ENCODE data around the gene UROD.
"Not testable (repeated sequence)": the region's sequence is repeated elsewhere in the genome, so short reads cannot be mapped to it uniquely, and the experiment has no call there.

The UROD gene

DNA sequence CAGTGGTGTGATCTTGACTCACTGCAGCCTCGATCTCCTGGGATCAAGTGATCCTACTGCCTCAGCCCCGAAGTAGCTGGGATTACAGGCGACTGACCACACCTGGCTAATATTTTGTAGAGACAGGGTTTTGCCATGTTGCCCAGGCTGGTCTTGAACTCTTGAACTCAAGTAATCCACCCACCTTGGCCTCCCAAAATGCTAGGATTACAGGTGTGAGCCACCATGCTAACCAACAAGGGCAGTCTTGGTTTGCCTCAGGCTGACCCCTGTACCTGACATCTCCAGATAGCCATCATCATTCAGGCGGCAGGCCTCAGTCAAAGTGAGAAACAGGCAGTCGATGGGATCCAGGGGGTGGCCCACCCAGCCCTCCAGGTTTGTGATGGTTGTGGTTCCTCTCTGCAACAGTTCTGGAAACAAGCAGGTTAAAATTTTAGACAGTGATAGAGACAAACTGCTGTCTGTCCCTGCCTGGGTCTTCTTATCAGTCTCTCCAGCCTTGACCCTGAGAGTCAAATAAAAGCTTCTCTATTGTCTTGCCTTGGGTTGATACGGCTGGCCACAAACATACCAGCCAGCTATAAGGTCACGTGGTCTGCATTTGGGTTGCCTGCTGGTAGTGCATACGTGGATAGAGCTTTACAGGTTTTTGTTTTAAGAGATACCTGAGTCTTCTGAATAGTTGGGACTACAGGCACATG, 26.8 kb downstream of the UROD start:
- no peak for DNase-seq (ENCODE audit: low read depth in 2 of 2)

DNA sequence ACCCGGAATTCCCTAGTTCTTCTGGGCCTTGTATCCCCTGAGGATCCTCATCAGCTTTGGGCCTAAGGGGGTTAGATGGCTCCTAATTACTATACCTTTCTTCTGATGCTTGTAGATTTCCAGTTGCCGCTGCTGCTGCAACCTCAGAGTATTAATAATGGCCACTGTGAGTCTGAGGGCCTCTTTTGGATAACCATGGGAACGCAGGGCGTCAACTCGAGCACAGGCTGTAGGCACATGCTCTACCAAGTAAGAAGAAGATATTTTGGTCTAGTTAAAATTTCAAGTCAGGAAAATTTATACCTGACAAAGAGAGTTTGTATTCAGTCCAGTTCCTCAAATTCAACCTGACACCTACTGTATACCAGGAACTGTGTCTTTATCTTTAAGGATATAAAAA, 28.2 kb downstream of the UROD start:
- no peak for DNase-seq (ENCODE audit: low read depth in 2 of 2)

DNA sequence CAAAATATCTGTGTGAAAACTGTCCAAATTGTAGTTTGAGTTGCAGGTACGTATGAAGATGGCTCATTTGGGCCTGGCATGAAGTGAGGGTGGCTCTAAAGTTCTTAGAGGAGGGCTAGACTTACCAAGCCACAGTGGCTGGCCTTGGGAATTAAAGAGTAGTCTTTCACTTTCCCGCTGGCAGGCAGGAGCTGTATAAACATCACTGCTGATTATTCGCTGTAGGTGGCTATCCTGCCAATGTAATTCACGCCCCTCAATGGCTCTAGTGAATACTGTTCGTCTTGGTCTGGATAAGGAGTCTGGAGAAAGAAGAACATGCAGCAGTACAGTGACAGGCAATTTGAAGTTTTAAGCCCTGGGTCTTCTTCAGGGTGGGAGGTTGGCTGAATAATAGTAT, 31.0 kb downstream of the UROD start:
- DNase-seq (ENCODE audit: low read depth in 2 of 2), result no peak

DNA sequence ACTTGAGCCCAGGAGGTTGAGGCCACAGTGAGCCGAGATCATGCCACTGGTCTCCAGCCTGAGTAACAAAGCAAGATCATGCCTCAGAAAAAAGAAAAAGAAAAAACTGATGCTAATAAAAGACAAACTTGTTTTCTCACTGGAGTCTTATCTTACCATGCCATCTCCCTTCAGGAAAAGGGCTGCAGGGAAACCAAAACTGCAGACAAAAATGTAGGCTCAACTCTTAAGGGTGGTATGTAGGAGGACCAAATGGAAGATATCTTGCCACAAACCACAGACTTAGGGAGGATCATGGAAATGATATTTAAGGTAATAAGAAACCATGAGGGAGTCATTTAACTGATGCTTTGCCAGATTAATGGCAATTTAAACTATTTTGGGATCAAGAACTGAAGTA, 32.9 kb downstream of the UROD start:
- DNase-seq (ENCODE audit: low read depth in 2 of 2), result no peak

DNA sequence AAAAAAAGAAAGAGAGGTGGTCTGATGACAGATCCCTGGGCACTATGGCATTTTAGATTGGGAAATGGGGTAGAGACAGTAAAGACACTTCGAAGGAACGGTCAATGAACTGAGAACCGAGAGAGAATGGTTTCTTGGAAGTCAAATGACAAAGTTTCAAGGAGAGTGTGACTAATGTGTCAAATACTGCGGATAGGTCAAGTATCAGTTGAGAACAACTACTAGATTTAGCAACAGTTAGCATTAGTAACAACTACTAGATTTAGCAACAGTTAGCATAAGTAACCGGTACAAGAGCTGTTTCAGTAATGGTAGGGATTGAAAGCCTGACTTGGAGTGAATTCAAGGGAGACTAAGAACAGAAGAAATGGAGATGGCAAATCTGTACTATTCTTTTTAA, 35.0 kb downstream of the UROD start:
- DNase-seq (ENCODE audit: low read depth in 2 of 2), result no peak

DNA sequence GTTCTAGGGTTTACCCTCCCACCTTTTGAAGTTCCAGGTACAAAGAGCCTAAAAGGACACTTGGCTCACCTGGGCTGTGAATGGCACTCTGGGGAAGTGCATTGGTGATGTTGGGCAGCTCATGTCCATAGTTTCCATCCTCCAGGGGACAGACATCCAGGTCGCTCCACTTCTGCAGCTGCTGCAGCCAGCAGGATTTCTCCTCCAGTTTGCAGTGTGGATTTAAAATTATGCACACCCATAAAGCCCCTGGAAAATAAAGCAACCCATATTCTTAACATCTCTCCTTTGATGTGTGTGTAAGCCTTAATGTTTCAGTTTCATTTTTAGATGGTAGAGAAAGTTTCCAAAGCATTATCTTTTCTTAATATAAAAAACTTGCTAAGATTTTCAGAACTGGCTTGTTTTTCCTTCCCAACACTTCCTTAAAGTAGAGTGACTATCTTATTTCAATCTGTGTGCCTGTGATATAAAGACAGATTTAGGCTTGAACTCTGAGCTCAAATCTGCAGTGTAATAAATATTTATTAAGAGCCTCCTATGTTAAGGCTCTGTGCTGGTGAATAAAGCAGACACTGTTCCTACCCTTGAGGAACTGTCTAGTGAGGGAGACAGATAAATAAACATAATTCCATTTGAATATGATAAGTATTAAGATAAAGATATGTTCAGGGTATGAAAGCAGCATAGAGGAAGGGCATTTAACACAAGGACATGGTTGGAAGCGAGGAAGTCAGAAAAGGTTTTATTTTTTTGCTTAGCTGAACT, 39.1 kb downstream of the UROD start:
- no peak for DNase-seq (ENCODE audit: low read depth in 2 of 2)

DNA sequence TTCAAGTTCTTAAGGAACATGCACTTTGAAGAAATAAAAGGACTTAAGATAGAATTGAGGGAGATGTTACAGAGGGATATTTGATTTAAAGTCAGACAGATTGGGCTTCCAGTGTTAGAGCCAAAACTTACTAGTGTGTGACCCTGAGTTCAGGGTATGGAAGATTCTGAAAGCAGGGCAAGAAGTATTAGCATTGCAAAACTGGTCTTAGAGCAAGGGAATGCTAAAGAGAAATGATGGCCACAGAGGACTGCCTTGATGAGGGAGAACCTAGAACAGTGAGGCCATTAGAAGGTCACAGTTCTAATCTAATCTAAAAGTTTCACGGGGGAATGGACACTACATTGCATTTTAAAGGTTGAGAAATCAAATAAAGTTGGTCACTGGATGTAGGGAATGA, 45.5 kb downstream of the UROD start:
- no peak for DNase-seq (ENCODE audit: low read depth in 2 of 2)

DNA sequence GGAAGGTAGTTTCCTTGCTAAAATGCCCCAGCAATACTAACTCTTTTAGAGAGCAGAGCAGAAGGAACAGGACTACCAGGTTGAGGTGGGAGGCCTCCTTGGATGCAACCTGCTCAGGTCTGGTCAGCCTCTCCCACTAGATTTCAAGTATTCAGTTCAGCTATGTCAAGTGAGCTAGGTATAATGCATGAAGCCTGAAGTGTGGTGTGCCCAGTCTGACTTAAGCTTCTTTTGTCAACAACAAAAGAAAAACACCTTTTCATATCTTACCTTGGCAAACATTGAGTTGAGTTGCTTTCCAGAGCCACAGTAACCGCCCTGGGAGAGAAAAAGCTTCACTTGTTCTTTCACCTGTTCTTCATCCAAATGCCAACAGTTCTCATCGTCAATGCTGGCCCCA, 47.8 kb downstream of the UROD start:
- no peak for DNase-seq (ENCODE audit: low read depth in 2 of 2)

DNA sequence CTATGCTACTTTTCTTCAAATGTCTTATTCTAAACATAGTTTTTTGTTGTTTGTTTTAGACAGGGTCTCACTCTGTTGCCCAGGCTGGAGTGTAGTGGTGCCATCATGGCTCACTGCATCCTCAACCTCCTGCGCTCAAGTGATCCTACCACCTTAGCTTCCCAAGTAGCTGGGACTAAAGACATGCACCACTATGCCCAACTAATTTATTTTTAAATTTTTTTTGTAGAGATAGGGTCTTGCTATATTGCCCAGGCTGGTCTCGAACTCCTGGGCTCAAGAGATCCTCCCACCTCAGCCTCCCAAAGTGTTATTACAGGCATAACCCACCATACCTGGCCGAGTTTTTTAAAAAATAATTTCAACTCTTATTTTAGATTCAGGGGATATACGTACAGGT, 50.4 kb downstream of the UROD start:
- not testable (repeated sequence) for DNase-seq (ENCODE audit: low read depth in 2 of 2)

DNA sequence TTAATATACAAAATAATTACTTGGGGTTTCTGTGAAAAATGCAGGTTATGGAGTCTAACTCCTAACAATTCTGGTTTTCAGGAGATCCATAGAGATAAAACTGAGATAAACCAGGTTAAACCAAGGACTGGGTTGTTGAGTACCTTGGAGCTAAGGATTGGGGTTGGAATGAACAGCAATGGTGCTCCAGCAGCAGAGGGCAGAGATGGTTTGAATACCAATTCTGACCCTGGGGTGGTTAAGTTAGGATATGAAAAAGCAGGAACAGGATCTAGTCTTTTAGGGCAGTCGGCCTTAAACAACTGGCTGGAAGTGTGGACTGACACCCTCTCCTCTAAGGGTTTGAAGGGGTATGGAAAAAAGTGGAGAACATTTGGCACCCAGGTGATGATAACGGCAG, 53.0 kb downstream of the UROD start:
- no peak for DNase-seq (ENCODE audit: low read depth in 2 of 2)

Measured in fibroblast of skin of left quadriceps (primary cell).